ENCODE results near the gene HPCAL1.

The HPCAL1 gene

DNA sequence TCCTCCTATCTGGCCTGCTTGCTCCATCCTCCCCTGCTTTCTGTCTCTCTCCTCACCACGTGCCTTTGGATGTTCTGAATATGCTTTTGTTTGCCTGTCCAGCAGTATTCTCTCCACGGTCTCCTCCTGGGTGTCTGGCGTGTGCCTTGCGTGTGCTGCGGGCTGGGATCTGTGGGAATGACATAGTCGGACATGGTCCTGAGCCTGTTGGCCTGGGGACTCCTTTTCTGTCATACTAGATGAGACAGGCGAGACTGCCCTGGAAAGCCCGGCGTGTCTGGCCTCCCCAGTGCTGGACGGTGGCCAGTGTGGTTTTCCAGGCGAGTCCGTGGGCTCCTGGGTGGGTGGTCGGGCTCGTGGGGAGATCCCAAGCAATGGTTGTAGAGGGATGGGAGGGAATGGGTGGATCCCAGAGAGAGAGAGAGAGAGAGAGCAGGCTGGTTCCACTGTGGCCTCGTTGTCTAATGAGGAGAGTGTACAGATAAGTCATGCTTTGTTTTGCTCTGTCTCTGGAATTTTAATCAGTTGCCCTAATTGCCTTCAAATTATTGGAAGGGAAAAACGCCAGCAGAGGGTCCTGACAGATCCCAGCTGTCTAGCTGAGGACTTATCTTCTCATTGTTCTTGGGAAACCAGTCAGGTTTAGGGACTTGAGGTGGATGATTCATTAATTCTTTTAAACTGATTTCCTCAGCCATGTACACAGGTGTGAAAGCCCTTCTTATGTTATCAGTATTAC lies 58.3 kb downstream of the HPCAL1 start:
- TF ChIP-seq, protein P1, sequence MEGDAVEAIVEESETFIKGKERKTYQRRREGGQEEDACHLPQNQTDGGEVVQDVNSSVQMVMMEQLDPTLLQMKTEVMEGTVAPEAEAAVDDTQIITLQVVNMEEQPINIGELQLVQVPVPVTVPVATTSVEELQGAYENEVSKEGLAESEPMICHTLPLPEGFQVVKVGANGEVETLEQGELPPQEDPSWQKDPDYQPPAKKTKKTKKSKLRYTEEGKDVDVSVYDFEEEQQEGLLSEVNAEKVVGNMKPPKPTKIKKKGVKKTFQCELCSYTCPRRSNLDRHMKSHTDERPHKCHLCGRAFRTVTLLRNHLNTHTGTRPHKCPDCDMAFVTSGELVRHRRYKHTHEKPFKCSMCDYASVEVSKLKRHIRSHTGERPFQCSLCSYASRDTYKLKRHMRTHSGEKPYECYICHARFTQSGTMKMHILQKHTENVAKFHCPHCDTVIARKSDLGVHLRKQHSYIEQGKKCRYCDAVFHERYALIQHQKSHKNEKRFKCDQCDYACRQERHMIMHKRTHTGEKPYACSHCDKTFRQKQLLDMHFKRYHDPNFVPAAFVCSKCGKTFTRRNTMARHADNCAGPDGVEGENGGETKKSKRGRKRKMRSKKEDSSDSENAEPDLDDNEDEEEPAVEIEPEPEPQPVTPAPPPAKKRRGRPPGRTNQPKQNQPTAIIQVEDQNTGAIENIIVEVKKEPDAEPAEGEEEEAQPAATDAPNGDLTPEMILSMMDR (IDR thresholded peaks at IDR 0.05; ENCODE audit: insufficient read depth, low read length, missing control alignments): no peak
- no peak for DNase-seq (ENCODE audit: low read depth, low spot score)
- H3K4me3 ChIP-seq (ENCODE audit: low read depth, low read length): no peak overlapping the region
- POLR2A ChIA-PET: no interaction called here
- CTCF ChIA-PET: interaction anchor here (1.5 kb wide), 1 partner anchor 13 kb away, joined by 5 read pairs; no protein-coding TSS in a partner anchor

DNA sequence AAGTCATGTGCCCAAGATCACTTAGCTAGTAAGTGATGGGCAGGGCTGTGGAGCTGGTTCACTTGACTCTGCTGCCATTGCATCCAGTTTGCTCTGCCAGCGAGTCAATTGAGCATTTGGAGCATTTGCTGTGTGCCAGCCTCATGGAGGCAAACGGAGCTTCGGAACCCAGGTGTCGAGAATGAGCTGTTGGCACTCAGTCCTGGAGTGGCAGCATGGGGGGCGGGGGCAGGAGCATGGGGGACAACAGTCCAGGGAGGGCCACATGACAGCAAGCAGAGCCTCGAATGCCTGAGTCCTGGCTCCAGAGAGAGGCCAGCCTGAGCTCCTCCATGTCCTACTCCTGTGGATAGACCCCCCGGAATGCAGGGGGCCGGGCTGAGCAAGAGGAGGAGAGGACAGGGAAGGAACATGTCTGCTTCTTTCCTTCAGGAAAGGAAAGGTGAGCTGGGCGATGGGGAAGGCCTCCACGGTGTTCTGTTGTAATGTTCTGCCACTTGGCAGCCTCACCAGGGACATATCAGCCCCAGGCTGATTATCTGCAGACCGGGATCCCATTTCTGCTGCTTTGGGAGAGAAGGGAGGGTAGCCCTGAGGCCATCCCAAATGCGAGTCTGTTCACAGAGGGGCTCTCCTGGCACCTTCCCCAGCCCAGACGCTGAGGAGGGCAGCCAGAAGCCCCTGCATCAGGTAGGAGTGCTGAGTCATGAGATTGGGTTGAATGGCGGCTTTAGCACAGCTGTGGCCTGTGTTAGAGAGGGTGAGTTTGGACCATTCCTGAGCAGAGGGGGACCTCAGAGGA lies 59.6 kb downstream of the HPCAL1 start:
- TF ChIP-seq, protein P1 (IDR thresholded peaks at IDR 0.05; ENCODE audit: insufficient read depth, low read length, missing control alignments): no peak
- POLR2A ChIA-PET: no interaction called here
- no peak for DNase-seq (ENCODE audit: low read depth, low spot score)
- H3K4me3 ChIP-seq (ENCODE audit: low read depth, low read length): no peak overlapping the region
- CTCF ChIA-PET: interaction anchor here (0.9 to 2.5 kb wide), 4 partner anchors 8 to 73 kb away, joined by 3 to 13 read pairs (median 4); no protein-coding TSS in a partner anchor

DNA sequence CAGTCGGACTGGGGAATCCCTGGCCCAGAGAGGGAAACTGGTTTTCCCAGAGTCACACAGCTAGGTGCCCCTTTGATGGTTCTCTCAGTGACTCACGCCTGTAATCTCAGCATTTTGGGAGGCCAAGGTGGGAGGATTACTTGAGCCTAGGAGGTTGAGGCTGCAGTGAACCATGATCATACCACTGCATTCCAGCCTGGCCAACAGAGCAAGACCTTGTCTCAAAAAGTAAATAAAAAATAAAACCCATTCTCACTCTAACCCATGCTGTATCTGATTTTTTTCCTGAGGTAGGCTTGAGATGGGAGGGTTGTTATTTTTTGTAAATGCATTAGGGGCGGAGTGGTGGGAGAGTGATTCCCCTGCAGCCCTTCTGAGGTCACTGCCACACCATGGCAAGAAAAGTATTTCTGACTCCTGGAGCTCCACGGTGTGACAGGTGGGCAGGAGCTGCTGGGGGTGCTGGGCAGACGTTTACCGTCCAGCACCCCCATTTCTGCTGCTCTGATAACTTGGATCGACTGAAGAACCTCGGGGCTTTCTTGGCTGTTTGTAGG lies 60.3 kb downstream of the HPCAL1 start:
- no peak for DNase-seq (ENCODE audit: low read depth, low spot score)
- CTCF ChIA-PET: interaction anchor here (1.5 to 2.5 kb wide), 3 partner anchors 15 to 72 kb away, joined by 4 to 13 read pairs (median 5); no protein-coding TSS in a partner anchor
- no peak overlapping the region for H3K4me3 ChIP-seq (ENCODE audit: low read depth, low read length)
- TF ChIP-seq, protein P1 (IDR thresholded peaks at IDR 0.05; ENCODE audit: insufficient read depth, low read length, missing control alignments): no peak
- POLR2A ChIA-PET: no interaction called here

DNA sequence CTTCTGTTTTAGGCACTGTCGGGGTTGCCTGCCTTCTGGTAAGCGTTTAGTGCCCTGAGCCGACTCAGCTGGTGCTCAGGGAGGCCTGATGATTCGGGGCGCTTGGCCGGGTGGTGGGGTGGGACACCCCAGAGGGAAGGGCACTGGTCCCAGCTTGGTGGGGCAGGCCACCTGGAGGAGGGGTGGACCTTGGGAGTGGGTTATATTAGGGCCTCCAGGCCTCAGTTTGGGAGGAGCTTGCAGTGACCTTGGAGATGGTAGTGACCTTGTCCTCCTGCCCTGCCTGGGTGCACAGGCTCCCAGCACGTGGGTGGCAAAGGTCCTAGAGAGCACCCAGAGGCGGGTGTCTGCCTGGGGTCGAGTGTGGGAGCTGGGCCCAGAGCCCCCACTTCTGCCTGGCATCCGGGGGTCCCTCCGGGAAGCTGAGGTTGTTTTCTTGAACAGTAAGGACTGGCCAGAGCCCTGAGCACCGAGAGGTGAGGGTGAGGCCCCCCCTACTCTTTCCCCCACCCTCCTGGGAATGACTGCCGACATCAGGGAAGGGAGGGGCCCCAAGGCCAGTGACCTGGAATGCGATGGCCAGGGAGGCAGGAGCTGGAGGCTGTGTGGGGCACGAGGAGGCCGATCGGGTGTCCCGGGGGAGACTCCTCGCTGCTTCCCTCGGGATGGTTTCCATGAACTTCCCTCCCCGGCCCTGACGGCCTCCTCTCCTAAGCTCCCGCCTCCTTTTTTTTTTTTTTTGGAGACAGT lies 61.3 kb downstream of the HPCAL1 start:
- ChIA-PET POLR2A (no interaction called here), CTCF (interaction anchor here (1.1 to 2.5 kb wide), 3 partner anchors 22 to 59 kb away, joined by 3 to 13 read pairs (median 4); no protein-coding TSS in a partner anchor)
- no peak for DNase-seq (ENCODE audit: low read depth, low spot score)
- no peak overlapping the region for H3K4me3 ChIP-seq (ENCODE audit: low read depth, low read length)
- TF ChIP-seq, protein P1 (IDR thresholded peaks at IDR 0.05; ENCODE audit: insufficient read depth, low read length, missing control alignments): no peak

DNA sequence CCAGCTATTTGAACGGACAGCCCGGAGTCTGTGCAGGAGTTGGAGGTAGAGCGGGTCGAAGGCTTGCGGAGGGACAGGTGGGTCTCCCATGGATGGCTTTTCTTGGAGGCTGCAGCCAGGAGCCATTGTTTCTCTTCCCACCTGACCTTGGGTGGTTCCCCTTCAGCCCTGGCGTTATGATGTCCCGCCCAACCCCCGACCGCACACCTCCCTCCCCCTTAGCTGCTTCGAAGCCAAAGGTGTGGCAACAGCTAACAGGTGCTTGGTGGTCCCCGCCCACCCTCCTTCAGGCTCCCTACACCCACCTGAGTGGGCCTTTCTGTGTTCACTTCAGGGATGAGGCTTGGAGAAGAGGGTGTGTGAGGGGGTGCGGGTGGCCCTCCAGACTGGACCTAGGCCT lies 62.7 kb downstream of the HPCAL1 start:
- ChIA-PET POLR2A (no interaction called here), CTCF (interaction anchor here (1.1 to 1.5 kb wide), 2 partner anchors 14 to 23 kb away, joined by 3 read pairs; no protein-coding TSS in a partner anchor)
- no peak overlapping the region for H3K4me3 ChIP-seq (ENCODE audit: low read depth, low read length)
- no peak for DNase-seq (ENCODE audit: low read depth, low spot score)
- TF ChIP-seq, protein P1 (IDR thresholded peaks at IDR 0.05; ENCODE audit: insufficient read depth, low read length, missing control alignments): no peak

Measured in AG04449 (cell line).